HL-60 (cell line): ENCODE results near the gene FGF14.

Experiments used
- DNase-seq, 2 experiments: peaks; one replicate each; pipeline ENCODE4 v3.0.0-alpha.2; 2010 to 2020; ENCODE audit warnings: low read depth in 1 of 2, low spot score in 1 of 2
- H3K27ac ChIP-seq: fragments of 250-450 bp; sonication (Bioruptor Pico); replicated peaks from 2 replicates; pipeline ENCODE4 v1.5.1; 2020; ENCODE audit warnings: mild to moderate bottlenecking, moderate library complexity
- H3K27me3 ChIP-seq: fragments of 250-450 bp; sonication (Bioruptor Pico); 2 replicates; pipeline ENCODE4 v1.5.1; 2021; ENCODE audit warnings: mild to moderate bottlenecking, moderate library complexity; ENCODE audit not compliant: insufficient read depth, poor library complexity, severe bottlenecking
- H3K4me3 ChIP-seq: replicated peaks from 2 replicates; pipeline ENCODE4 v1.5.1; 2011; ENCODE audit warnings: mild to moderate bottlenecking, control low read depth, low read length; ENCODE audit not compliant: insufficient read depth
- GABPA ChIP-seq: IDR thresholded peaks from 2 replicates; pipeline ENCODE4 v1.6.1; 2012; ENCODE audit warnings: low read depth
- POLR2AphosphoS5 ChIP-seq: IDR thresholded peaks from 2 replicates; pipeline ENCODE4 v1.6.1; 2012; ENCODE audit warnings: low read depth
- REST ChIP-seq: IDR thresholded peaks from 2 replicates; pipeline ENCODE4 v1.6.1; 2012; ENCODE audit warnings: low read depth; ENCODE audit not compliant: insufficient replicate concordance
- SPI1 ChIP-seq: IDR thresholded peaks from 2 replicates; pipeline ENCODE4 v1.6.1; 2012; ENCODE audit warnings: low read depth, mild to moderate bottlenecking, borderline replicate concordance
- TF ChIP-seq, protein P1 (sequence below): IDR thresholded peaks from one replicate; pipeline ENCODE4 v1.5.1; 2011; ENCODE audit warnings: low read length, control low read depth, inconsistent platforms; ENCODE audit not compliant: insufficient read depth

FGF14 gene

GRCh38 chr13:102325321-102325720 lies 76.5 kb downstream of the FGF14 start:
- no peak overlapping the region for H3K4me3 ChIP-seq
- no peaks in the 10 kb centered on the region for H3K27me3 ChIP-seq
- TF ChIP-seq GABPA = no peak
- TF ChIP-seq REST = no peak
- TF ChIP-seq POLR2AphosphoS5 = no peak
- TF ChIP-seq, protein P1, sequence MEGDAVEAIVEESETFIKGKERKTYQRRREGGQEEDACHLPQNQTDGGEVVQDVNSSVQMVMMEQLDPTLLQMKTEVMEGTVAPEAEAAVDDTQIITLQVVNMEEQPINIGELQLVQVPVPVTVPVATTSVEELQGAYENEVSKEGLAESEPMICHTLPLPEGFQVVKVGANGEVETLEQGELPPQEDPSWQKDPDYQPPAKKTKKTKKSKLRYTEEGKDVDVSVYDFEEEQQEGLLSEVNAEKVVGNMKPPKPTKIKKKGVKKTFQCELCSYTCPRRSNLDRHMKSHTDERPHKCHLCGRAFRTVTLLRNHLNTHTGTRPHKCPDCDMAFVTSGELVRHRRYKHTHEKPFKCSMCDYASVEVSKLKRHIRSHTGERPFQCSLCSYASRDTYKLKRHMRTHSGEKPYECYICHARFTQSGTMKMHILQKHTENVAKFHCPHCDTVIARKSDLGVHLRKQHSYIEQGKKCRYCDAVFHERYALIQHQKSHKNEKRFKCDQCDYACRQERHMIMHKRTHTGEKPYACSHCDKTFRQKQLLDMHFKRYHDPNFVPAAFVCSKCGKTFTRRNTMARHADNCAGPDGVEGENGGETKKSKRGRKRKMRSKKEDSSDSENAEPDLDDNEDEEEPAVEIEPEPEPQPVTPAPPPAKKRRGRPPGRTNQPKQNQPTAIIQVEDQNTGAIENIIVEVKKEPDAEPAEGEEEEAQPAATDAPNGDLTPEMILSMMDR = no peak
- TF ChIP-seq SPI1 = no peak
- no peak for DNase-seq
- no peak overlapping the region for H3K27ac ChIP-seq

- H3K4me3 ChIP-seq = no peak overlapping the region
- H3K27ac ChIP-seq = no peak overlapping the region
- H3K27me3 ChIP-seq = no peaks in the 10 kb centered on the region
- no peak for DNase-seq
- no peak for TF ChIP-seq POLR2AphosphoS5
- TF ChIP-seq, protein P1 = no peak
- TF ChIP-seq GABPA = no peak
- no peak for TF ChIP-seq REST
- no peak for TF ChIP-seq SPI1
Measured at GRCh38 chr13:102323505-102323904, 78.3 kb downstream of the FGF14 start.

- no peak for DNase-seq
- no peaks in the 10 kb centered on the region for H3K27me3 ChIP-seq
- TF ChIP-seq POLR2AphosphoS5 (no peak), SPI1 (no peak), REST (no peak), GABPA (no peak)
- TF ChIP-seq, protein P1 = no peak
- no peak overlapping the region for H3K4me3 ChIP-seq
- no peak overlapping the region for H3K27ac ChIP-seq
Measured at GRCh38 chr13:102323012-102323411, 78.8 kb downstream of the FGF14 start.
